AG08395 (cell line): ENCODE measurements around the gene MUC5B.

Experiments
- DNase-seq: peaks from one replicate; pipeline ENCODE4 v3.0.0; 2012; ENCODE audit warnings: mixed read lengths, low spot score

MUC5B gene

DNA sequence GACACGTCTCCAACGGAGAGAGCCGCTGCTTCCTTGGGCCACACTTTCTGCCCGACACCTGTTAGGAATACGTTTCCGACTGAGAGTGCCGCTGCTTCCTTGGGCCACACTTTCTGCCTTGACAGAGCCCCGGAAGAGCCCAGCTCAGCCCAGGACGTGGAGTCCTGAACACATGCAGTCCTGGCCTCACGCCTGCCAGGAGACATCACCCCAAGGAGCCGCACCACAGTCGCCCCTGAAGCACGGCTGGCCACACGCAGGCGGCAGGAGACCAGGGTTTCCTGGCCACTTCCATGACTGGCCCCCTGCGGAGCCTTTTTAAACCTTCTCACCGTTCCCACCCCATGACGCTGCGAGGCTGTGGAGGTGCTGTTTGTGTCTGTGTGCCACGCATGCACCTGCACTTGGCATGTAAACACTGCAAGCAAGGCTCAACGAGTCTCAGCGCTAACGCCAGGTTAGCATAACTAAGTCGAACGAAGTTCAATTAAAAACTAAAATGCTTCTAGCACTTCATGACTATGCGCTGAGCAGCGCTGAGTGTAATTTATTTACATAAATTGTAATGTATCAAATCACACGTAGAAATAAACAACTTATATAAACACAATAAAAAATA lies 77.8 kb downstream of the MUC5B start:
- no peak for DNase-seq

DNA sequence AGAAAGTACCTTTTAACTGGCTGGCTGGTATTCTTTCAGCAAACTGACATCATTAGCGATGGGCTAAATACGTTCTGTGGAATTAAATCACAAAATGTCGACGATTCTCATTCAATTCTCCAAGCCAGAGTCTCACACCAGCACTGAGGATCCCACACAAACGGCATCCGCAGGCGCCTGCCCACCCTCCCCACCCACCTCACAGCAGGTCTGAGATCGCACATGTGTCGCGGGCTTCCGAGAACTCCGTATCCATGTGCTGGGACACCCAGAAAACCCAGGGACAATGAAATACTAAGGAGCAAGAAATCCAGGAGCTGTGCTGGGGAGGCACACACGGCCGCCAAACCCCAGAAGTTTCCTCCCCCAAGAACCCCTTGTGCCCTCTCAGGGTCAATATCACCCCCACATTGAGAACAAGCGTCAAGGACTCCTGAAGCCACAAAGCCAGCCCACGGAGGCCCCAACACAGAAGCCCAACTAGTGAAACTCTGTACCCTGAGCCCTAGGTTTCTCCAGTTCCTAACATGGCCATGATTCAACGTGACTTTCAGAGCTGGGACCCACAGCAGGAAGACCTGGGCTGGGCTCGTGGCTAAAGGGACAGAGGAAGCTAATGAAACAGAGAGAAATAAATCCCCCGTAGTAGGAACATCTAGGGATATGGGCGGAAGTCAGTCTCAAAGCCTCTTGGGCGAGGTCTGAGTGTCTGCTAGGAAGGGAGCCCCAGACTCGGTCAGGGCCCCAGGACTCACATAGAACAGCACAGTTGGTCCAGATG lies 78.5 kb downstream of the MUC5B start:
- DNase-seq, result no peak

- no peak for DNase-seq
Observed at GRCh38 chr11:1302041-1302460, 79.2 kb downstream of the MUC5B start.

GRCh38 chr11:1302461-1303125 lies 79.7 kb downstream of the MUC5B start:
- no peak for DNase-seq

DNA sequence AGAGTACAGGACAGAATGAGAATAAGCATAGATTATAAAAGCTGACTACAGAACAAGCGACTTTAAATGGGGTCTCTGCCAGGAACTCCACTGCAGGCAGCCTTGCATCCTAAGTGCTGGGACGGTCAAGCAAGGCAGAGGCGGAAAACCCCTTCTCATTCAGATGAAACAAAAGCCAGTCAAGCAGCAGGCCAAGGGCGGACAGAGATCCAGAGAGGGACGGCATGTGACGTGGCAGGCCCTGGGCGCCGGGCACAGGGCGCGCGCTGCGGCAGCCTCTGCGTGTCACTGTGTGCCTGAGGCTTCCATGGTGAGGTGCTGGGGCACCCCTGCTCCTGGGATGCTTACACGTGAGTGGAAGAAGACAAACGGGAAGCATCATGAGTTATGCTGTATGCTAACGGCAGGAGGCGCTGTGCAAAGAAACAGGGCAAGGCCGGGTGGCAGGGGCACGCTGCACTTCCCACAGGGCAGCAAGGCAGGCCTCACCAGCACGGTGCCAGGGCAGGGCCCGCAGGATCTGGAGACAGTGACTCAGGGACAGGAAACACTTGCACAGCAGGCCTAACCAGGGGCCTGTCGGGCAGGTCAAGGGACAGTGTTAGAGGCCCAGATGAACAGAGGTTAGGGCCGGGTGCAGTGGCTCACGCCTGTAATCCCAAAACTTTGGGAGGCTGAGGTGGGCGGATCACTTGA lies 80.4 kb downstream of the MUC5B start:
- no peak for DNase-seq

DNA sequence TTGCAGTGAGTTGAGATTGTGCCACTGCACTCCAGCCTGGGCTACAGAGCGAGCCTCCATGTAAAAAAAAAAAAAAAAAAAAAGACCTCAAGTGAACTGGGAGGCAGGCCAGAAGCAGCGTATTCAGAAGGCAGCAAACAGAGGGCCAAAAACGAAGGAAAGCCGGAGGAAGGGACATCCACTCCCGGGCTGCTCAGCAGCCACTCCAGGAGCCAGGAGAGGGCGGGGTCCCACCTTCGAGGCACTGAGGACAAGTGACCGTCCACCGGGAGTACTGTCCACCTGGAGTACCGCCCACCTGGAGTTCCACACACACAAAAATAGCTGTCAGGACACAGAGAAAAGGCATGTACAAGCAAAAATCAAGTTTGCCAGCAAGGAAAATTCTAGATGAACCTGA lies 81.1 kb downstream of the MUC5B start:
- no peak for DNase-seq

DNA sequence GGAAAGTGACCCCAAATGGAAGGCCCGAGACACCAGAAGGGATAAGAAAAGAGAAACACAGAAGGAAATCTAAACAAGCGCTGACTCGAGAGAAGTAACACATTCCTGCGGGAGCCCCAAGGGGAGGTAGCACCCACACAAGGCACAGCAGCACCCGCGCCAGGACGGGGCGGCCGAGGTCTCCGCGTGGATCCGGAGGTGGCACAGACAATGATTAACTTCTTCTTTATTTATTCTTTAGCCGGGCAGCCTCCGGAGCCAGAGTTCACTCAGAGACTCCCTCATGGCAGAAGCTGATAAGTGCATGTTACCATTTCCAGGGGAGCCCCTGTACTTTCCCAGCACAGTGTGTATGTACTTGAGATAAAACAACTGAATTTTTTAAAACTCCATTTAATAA lies 81.5 kb downstream of the MUC5B start:
- DNase-seq, result no peak

DNA sequence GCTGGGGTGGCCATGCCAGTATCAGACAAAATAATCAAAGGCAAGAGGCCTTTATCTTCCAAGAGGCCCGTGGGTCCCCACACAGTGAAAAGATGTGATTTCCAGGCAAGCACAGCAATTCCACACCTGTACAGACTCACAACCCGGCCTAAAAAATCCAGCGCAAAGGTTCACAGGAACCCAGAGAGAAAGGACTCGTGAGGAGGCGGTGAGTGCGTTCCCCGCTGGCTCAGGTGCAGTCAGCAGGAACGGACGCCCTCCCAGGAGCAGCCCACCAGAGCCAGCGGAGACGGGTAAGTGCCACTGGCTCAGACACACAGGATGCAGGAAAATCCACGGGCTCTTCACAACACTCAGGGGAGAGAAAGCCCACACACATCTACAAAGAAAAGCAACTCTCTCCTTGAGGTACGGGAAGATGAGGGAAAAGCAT lies 82.2 kb downstream of the MUC5B start:
- no peak for DNase-seq

GRCh38 chr11:1305501-1306056 lies 82.7 kb downstream of the MUC5B start:
- no peak for DNase-seq

DNA sequence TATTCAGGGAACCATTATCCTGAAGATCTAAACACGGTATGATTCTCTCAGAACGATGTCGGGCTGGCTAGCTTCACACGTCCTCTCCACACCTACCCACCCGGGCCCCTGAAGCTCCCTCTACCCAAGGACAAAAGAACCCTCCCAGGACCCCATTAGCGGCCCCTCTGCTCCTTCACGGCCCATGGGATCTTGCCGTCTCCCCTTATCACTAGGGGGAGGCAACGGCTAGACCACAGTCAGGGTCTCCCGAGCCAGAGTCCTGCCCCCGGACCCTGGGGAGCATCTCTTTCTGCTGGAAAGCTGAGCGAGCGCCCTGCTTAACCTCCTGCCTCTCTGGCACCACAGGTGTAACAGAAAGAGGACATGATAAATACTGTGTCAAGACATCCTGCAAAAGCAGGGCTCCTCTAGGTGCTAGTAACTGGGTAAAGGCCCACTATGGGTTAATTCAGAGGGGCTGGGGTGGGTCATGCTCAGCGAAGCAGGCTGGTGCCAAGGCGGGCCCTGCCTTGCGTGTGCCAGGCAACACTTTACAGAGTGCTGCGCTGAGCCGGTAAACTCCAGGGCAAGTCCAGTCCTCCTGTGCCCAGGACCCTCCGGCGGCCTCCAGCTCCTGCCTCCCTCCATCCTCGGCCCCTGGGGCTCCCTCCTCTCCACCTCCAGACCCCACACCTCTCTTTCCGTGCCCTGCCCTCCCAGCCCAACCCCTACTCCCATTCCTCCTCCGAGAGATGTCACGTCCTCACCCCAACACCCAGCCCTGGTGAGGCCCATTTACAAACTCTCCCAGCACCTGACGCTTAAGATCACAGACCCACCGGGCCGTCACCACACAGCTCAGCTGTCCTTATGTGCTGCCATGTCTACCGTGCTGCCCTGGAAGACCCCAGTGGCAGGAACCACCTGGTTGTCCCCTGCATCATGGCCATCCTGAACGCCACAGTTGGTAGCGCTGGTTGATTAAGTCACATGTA lies 83.6 kb downstream of the MUC5B start:
- DNase-seq, result no peak

- DNase-seq, result no peak
Observed at GRCh38 chr11:1307163-1307870, 84.5 kb downstream of the MUC5B start.

- DNase-seq, result peak; percentile 47
Observed at GRCh38 chr11:1307998-1308742, 85.3 kb downstream of the MUC5B start.

DNA sequence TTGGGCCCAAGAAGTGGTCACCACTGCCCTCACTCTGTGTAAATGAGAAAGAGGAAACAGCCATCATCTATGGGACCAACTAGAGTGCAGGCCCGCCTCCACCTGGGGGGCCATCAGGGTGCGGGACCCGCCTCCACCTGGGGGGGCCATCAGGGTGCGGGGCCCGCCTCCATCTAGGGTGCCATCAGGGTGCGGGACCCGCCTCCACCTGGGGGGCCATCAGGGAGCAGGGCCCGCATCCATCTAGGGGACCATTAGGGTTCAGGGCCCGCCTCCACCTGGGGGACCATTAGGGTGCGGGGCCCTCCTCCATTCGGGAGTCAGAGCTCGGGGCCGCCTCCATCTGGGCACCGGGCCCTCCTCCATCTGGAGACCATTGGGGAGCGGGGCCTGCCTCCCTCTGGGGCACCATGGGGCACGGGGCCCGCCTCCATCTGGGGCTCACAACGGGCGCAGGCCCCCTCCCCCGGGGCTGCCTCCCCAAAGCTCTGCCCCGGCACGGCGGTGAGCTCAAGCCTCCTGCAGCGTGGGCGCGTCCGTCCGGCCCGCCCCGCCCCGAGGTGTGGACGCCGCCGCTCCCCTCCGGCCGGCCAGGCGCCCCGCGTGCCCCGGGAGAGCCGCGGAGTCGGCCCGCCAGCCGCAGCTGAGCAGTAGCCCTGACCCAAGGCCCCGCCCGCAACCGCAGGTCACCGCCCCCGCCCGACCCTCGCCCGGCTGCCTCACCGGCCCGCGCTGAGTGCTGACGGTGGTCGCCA lies 86.1 kb downstream of the MUC5B start:
- peak; percentile 57 for DNase-seq

DNA sequence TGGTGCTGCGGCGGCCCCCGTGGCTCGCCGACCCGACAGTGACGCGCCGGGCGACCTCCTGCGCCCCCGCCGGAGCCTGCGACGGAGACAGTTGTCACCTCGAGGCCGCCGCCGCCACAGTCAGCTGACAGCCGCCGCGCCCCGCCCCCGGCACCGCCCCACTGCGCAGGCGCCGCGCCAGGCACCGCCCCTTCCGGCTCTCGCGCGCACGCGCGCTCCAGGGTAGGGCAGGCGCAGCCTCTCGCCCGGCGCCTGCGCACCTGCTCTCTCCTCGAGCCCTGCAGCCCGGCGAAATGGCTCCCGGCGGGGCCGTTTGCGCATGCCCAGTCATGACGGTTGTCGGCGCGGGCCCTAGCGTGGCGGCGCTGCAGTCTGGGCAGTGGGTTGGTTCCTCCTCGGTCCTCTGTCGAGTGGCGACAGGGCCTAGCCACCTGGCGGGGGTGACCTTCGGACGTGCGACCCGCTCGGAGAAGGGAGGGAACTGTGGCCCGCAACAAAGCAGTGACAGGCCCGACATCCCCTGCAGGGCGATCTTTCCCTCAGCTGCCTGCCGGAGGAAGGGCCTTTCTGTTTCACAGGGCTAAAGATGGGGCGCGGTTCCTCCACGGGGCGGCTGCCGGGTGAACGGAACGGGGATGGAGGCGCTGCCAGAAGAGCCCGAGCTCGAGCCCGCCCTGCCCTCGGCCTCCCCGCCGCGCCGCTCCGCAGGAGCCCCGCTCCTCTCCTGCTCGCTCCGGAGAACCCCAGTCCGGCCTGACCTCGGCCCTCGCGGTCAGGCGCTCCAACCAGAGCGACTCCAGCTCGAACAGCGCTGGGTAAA lies 86.8 kb downstream of the MUC5B start, which contains the start of gene TOLLIP:
TOLLIP (minus strand) TSS at position 135 of the 820 bp plus-strand sequence; CDS start at position 1, 134 bp downstream.
- DNase-seq, result peak; percentile 100

DNA sequence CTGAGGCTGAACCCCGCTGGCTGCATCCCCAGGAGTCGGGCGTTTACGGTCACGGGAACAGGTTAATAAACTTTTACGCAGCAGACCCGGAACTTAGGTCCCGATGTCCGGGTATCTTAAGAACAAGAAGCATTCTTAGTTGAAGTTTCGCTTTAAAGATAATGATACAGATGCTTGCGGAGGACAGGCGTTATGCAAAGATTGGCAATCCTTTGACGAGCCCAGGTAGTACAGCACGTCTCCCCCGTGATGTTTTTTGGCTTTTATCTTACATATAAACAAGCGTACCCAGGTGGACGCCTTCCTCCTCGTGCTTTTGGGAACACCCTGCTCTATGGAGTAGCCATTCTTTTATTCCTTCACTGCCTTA lies 87.4 kb downstream of the MUC5B start:
- DNase-seq, result no peak

DNA sequence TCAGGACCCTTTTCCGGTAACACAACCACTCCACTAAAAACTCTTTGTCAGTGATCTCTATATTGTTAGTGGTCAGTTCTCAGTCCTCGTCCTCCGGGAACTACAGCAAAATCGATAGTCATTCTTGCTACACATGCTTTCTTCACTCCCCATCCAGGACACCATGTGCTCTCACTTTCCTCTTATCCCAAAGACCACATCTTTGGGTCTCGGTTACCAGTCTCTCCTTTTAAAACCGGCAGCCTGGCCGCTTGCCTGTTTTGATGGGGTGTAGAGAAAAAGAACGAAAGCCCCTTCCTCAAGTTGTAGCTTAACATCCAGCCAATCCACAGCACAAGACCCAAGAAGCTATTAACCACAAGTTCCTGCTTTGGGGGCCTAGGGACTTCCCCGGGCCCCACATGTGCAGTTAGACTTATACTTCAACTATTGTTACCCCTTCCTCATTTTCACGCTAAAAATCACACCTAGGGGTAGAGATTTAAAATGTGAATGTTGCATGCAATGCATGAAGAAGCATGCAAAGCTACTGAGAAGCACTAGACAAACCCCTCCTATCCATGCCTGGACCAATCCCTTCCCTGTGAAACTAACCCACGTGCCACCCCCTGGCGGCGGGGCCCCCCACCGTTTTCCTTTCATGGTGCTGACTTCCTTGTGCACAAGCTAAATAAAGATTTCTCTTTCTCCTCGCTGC lies 88.1 kb downstream of the MUC5B start:
- DNase-seq, result no peak
